GM19438 (cell line): ENCODE results near the gene BTN1A1.

ENCODE experiments used
- ATAC-seq: cut with Tn5 transposase; IDR thresholded peaks from one replicate; pipeline ENCODE4 v1.9.1; 2021; ENCODE audit warnings: low read depth; ENCODE audit not compliant: unreplicated experiment

BTN1A1 gene

GRCh38 chr6:26556263-26557070 lies 56.4 kb downstream of the BTN1A1 start:
- no peak for ATAC-seq
